HG03066 (cell line): ENCODE measurements around the gene TOX3.

Experiments used
- ATAC-seq: cut with Tn5 transposase; IDR thresholded peaks from one replicate; pipeline ENCODE4 v1.9.1; 2021; ENCODE audit warnings: low read depth; ENCODE audit not compliant: unreplicated experiment

The TOX3 gene

DNA sequence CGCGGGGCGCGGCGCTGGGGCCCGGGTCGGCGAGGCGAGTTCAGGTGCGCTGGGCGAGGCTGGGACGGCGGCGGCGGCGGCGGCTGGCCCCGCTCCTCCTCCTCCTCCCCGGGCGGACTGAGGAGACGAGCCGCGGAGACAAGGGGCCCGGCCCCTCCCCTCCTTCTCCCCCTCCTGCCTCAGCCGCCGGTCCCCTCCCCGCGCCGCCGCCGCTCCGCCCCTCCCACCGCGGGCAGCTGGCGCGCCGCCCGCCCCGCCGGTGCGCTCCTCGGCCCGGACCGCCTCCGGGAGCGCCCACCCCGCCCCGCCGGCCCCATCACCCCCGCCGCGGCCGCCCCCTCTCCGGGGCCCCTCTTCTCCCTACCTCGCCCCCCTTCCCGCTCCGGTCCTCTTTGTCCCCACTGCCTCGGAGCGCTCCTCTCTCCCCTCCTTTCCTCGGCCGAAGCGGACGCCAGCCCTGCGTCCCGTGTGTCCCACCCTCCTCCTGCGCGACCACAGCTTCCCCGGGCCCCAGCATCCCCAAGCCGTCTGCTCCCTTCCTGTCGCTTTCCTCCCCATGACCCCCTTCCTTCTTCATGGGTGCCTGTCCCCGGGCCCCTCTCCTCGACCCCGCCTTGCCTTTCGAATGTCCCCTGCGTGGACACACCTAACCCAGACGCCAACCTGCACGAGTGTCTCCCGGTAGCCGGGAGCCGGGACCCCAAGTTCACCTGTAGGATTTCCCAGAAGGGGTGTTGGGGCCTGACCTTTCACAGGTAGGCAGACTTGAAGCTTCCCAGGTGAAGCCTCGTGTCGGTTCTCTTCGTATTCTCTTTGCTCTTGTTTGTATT, at the start of gene TOX3:
TSS of gene TOX3 (minus strand) at position 140 of the 830 bp plus-strand sequence. CDS start 420 bp downstream, outside the sequence.
- no peak for ATAC-seq

DNA sequence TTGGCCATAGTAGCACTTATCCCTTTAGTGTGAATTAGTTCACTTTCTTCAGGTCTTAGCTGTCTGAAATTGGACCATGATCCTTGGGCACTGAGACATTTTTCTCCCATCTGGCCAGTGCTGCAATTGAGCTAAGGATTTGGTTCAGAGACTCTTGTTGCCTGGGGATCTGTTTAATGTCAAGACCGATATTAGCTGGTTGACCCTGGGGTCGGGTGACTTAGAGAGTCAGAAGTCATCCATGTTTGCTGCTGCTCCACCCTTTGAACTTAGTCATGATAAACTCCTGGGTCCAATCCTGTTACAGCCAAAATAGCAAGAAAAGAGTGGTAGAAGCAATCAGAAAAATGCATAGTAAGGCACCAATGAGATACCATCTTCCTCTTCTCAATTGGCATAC, 45.8 kb upstream of the TOX3 start:
- ATAC-seq: no peak

DNA sequence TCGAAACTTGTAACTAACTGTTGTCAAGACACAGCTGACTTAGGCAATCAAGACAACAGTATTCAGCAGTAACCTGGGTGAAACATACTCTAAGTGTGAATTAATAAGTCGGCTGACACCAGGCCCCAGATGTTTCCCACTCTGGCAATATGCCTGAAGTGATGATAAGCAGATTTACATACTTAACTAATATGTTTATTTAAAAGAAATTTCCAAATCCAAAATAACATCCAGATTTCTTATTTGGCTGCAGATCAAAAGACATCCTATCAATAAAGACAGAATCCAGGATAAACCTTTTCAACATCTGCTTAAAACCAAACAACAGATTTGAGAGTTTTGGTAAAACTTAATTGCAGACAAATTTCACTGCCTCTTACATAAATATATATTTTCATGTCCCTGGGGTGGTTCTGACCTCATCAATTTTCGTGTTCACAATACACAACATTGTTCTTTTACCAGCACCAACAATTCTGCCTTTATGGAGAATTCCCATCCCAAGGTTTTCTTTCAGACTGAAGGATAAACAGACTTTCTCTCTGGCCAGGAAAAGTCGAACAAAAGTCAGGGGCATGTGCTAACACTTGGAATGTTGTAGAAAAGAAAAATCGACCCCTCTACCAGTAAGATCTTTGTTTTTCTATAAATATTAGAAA, 45.1 kb upstream of the TOX3 start:
- no peak for ATAC-seq

DNA sequence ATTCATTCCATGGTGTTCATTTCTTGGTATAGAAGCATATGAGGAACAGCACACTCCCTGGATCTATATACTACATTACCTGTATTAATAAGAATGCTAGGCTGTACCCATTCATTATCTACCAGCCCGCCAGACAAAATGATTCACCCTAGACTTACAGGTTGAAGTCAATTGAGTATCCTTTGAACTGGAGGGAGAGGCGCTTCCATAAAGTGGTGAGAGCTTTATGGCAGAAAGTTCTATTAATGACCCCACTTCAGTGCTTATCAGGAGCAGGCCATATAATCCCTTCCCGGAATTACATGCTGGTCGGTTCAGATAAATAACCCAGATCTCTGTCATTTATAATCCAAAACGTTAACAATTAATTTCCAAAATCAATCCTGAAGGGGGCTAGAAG, 44.5 kb upstream of the TOX3 start:
- ATAC-seq: no peak

DNA sequence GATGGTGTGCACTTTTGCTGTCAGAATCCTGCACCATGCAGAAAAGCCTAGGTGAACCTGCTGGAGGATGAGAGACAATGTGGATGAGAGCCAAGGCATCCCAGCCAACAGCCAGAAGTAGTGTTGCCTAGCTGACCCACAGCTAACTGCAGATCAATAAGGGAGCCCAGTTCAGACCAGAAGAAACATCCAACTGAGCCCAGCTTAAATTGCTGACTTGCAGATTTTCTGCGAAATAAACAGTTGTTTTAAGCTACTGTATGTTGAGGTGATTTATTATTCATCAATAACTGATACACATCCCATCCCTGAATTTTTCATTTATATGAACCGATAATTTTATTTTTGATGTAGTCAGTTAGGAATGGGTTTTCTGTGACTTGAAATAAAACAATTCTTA, 39.2 kb upstream of the TOX3 start:
- no peak for ATAC-seq

DNA sequence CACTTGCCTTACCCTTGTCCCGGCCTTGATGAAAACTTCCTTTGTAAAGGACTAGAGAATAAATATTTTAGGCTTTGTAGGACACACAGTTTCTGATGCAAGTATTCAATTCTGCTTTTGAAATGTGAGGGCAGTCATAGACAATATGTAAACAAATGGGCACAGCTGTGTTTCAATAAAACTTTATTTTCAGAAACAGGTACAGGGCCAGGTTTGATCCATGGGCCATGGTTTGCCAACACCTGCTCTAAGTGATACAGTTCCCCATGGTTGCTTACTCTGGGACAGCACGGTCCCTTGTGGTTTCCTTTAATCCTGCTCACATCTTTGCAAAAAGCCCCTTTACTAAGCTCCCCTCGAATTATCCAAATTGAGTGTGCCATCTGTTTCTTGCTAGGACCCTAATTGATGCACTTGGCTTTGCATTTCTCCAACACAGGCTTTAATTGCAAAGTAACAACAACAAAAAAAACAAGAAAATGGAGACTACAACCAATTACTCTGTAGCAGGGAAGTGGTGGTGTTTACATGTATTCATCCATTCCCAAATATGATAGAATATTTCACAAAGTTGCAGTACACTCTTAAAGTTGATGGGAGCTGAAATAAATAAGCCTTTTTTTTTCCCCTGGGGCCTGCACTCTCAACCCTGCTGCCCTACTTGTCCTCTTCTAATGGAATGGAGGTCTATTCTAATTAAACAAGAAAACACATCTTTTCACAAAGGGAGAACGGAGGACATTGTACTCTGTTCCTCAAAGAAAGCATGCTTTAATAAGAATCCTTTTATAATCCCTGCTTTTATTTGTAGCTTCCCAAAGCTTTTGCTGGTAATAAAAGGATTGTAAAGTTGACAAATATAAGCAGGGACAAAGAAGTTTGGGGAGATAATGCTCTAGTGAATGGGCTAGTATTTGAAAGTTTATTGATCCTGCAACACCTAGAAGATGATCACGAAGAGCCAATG, 37.7 kb upstream of the TOX3 start:
- no peak for ATAC-seq

DNA sequence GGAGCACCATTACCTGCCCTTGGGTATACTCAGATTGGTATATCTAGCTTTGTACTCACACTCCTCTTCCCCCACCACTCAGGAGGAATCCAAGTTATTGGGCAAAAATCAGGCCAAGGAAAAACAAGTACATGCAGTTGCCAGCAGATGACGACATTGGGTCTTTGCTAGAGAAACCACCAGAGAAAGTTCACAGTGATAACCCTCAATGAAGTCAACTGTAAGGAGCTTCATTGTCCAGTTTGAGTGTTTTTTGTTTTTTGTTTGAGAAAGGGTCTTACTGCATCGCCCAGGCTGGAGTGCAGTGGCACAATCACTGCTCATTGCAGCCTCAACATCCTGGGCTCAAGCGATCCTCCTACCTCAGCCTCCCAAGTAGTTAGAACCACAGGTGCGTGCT, 34.6 kb upstream of the TOX3 start:
- no peak for ATAC-seq

DNA sequence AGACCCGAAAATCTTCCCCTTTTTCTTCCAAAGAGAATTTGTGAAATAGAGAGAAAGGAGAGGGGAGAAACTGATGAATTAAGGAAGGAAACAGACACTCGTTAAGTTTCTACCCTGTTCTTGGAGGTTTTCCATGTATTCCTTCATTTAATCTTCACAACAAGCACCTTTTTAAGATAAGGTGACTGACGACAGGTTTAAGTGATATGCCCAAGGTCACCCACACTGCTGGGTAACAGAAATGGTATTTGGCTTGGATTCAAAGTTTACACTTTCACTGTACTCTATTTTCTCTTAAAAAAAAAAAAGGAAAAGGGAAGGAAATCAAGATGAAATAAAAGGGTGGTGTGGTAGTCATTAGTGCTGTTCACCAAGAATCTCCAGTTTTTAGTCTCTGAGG, 33.5 kb upstream of the TOX3 start:
- no peak for ATAC-seq

DNA sequence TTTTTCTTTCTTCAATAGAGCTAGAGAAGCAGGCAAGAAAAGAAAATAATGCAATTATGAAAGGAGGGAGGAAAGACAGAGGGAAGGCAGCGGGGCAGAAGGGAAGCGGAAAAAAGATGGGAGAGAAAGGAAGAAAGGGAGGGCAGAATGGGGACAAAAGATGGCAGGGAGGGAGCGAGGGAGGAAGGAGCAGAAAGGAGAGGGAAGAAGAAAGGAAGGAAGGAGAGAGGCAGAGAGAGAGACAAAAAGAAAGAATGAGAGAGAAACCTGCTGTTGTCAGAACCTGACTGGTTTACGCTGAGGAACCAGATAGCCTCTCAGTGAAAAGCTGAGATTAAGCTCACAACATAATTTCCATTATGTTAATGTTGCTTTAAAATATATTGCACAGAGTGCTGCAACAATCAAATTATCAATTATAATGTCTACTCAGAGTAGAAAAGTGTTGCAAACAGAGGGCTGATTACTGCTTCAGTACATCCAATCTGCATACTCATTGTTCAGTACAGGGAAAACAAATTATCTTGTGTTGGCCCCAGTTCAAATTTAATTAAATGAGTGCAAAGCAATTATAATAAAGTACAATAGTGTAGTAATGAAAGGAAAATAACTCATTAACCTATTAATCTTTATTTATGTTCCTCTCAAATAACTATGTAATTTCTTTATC, 32.0 kb upstream of the TOX3 start:
- no peak for ATAC-seq

DNA sequence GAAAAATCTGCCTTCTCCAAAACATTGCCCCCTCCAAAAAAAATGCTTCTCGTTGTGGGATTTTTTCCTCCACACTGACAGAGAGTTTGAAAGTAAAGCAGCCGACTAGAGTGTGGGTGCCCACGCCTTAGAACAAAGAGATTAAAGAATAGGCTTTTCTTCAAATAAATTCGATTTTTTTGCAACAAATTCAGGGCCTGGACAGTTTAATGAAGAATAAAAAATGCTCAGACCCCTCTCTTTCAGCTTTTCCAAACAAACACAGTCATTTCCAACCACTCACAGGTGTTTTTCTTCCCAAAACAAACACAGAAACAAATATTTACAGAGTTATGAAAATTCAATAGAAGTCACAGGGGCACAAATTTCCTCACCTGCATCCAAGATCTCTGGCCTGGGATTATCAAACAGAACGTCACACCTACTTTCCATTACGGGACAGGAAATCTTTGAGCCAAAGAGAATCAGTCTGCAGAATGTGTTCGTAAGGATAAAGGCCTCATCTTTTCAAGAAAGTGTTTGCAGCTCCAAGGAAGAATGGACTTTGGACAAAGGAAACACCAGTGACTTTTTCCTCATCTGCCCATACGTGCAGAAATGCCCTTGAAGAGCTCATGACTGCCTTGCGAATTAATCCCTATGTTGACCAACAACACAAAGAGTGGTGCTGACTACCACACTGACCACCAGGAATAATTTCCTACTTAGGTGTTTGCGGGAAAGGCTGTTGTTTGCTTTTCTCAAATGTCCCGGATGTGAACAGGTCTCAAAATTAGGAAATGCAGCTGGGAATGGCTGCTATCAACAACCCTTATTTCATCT, 31.3 kb upstream of the TOX3 start:
- no peak for ATAC-seq

DNA sequence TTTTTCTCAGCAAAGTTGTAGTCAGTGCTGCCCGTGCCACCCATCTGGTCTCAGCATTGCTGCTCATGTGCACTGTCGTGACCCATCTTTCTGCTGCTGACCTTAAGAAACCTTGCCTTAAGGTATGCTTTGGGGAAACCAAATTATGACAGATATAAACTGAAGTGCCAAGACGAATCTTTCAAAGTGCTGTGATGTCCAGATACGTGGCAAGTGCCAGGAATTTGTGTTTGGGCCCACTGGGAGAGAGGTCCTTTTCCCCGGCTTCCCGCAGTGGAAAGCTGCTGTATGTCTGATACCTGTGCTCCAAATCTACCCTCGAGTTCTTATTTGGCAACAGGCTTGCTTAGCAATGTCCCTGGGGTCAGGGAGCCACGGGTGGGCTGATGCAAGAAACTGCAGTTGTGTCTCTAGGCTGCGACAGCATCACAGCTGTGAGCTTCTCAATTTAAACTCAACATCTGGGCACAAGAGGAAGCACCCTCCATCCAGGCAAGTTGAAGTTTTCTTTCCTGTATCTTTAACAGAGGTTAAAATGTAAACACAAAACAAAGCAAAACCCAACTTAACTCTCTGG, 30.3 kb upstream of the TOX3 start:
- no peak for ATAC-seq

DNA sequence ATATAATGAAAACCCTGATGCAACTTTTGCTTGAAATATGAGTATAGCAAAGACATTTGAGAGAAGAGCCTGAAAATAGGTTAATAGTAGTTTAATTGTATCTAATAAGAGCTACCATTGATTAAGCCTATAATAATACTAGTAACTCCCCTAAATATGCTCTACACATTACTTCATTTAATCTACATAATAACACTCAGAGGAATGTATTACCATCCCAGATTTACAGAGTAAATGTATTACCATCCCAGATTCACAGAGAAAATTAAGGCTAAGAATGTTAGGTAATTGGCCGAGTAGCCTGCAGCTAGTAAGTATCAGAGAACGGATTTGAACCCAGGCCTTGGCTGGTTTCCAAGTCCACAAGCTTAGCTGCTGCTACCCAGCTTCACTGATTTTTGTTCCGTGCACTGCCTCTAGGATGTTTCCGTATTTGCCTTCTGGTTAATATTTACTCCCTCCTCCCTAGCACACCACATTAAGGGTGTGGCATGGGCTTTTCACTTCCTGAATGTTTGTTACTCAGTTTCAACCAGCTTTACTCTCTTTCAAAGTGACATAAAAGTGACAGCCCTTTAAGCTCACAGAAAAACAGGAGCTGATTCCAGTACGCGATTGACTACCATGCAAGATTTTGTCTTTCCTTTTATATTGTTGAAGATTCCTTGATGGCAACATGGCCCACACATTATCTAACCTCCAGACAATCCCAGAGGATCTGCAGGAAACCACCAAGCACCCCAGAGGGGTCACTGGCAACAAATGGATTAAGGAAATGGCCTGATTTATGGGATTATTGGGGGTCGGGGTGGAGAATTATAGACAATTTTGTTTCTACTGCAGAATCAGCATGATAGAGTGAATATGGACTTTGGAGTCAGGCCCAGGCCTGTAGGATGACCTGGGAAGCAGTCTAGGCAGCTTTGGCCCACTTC, 26.7 kb upstream of the TOX3 start:
- peak; percentile 87 for ATAC-seq

DNA sequence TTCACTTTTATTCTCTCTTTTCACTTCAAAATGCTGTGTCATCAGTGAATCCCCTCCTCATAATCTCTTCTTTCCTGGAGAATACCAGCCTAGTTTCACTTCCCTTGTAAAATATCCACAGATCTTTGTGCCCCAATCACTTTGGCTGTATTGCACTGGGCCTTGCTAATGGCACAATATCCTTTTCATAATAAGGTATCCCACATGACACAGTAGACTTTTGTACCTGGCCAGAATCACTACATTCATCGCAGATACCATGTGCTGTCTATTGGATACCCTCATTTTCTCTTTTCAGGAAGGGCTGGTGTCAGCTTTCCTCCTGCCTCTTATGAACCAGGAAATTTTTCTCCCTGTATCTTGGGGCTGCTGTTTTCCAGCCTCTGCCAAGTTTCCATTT, 25.7 kb upstream of the TOX3 start:
- ATAC-seq: no peak

DNA sequence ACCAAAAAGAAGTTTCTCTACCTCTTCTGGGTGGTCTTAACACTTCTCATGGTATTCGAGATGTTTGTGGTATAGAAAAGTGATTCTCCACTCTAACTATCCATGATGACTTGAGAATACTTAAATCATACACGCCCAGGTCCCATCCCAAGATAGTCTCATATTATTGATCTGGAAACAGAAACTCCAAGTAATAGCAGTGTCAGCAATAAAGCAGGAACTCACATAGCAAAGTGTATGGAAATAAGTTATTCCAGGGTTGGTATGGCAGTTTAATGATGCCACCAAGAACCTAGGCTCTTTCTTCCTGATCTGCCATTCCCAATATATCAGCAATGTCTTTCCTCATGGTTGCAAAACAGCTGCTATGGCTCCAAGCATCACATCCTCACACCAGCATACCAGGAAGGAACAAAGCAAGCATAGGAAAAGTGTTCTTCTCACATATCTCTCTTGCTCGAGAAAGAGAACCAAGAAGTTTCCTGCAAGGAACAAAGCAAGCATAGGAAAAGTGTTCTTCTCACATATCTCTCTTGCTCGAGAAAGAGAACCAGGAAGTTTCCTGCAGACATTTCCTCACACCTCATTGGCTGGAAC, 23.6 kb upstream of the TOX3 start:
- no peak for ATAC-seq

DNA sequence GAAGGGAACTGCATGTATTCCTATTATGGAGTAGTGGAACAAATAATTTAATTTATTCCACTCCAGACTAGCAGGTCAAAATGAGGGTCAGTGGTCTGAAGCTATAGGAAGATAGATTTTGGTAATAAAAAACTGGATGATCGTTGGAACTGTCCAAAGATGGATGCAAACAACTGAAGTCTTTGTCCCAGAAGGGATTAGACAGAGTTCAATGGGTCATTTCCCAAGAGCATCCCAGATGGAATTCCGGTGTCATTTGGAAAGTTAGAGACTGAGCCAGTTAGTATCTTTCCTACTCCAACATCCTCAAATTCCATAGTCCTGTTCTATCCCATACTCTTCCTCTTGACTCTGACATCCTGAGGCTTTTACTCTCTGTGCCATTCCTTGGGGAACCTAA, 22.8 kb upstream of the TOX3 start:
- no peak for ATAC-seq

DNA sequence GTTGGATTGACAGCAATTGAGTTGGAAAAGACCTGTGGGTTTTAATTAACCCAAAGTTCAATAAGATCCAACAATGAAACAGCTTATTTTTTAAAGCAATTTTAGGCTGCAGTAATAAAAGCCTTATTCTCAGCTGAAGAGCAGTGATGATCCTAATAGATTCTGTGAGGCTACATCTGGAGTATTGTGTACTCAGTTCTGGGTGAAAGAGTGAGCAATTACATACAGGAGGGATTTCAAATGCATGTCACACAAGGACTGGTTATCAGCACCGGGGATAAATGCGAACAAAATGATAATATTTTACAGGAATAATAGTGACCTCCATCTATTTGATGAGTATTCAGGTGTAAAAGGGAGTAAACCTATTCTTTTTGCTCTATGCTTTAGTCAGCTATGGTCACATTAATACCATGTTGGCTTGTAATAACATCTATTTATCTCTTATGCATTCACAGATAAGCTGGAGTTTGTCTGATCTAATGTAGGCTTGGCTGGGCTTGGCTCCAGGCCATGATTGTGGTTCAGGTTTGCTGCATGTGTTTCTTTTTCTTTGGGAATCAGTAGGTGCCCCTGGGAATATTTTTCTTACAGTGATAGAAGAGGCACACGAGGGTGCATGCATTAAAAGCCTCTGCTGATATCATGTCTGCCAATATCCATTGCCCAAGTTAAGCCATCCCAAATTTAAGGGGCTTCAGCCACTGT, 22.2 kb upstream of the TOX3 start:
- no peak for ATAC-seq

DNA sequence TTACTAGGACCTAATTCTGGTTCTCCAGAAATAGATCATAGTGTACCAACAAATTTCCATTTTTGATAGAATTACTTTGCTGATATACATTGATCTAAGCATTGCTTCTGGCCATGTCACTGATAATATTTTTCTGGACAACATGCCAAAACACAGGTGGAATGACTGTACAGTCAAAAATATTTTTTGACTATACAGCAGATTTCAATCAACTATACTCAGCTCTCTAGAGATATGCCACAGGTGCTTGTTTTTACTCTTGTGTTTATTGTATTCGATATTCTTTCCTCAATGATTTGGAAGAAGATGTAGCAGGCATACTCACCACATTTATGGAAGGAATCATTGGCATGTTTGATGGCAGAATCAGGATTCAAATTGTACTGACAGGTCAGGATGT, 21.6 kb upstream of the TOX3 start:
- ATAC-seq: no peak
